ENCODE measurements around the gene NDUFS6. TPM values are rescaled to one million over a fixed set of nuclear protein-coding genes. Genes with fewer than 3 reads are reported as not detected.
"Not testable (repeated sequence)": the region's sequence is repeated elsewhere in the genome, so short reads cannot be mapped to it uniquely, and the experiment has no call there.

The NDUFS6 gene
- total and polyA plus RNA-seq, 2 donors: 12.2 to 81.5 TPM

DNA sequence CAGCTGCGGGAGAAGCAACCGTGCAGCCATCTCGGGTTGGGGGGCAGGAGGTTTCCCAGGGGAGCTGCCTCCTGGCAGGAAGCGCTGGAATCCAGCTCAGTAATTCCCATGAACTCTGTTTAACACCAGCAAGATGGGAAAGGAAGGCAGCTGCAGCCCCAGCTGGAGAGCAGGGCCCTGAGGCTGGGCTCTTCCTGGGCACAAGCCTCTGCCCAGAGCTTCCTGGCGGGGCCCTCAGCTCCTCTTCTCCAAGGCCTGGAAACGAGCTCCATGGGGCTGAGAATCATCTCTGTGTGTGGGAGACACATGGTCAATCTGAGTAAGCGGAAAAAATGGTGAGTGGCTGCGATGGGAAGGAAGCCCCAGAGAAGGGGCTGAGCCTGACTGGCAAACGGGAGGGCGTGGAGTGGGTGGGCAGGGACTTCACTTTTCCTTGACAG is 7.9 kb upstream of the NDUFS6 start:
- WGBS: 67% methylated on average over 10 of the region's 10 CpGs
- Histone ChIP-seq H3K4me3 (ENCODE audit: low read depth, low read length) (no peak overlapping the region), H3K4me1 (ENCODE audit: insufficient read depth) (no peaks in the 10 kb centered on the region), H3K27ac (ENCODE audit: low read depth) (no peak overlapping the region), H3K36me3 (ENCODE audit: insufficient read depth) (no peaks in the 10 kb centered on the region)
- DNase-seq (ENCODE audit: extremely low spot score): no peak

- no peak for DNase-seq (ENCODE audit: extremely low spot score)
- Histone ChIP-seq H3K36me3 (ENCODE audit: insufficient read depth) (no peaks in the 10 kb centered on the region), H3K4me1 (ENCODE audit: insufficient read depth) (no peaks in the 10 kb centered on the region), H3K4me3 (ENCODE audit: low read depth, low read length) (no peak overlapping the region), H3K27ac (ENCODE audit: low read depth) (no peak overlapping the region)
- 87% methylated on average over 33 of the region's 33 CpGs for WGBS
These were observed 7.0 kb upstream of the NDUFS6 start for GRCh38 chr5:1793966-1794900.

- H3K4me3 ChIP-seq (ENCODE audit: low read depth, low read length): no peak overlapping the region
- no peaks in the 10 kb centered on the region for H3K36me3 ChIP-seq (ENCODE audit: insufficient read depth)
- no peak overlapping the region for H3K27ac ChIP-seq (ENCODE audit: low read depth)
- no peaks in the 10 kb centered on the region for H3K4me1 ChIP-seq (ENCODE audit: insufficient read depth)
- WGBS: 89% methylated on average over 17 of the region's 17 CpGs
- DNase-seq (ENCODE audit: extremely low spot score): no peak
These were observed 6.3 kb upstream of the NDUFS6 start for GRCh38 chr5:1794901-1795290.

- no peak overlapping the region for H3K27ac ChIP-seq (ENCODE audit: low read depth)
- 81% methylated on average over 13 of the region's 13 CpGs for WGBS
- H3K4me3 ChIP-seq (ENCODE audit: low read depth, low read length): no peak overlapping the region
- H3K36me3 ChIP-seq (ENCODE audit: insufficient read depth): no peaks in the 10 kb centered on the region
- no peaks in the 10 kb centered on the region for H3K4me1 ChIP-seq (ENCODE audit: insufficient read depth)
- DNase-seq (ENCODE audit: extremely low spot score): no peak
These were observed 5.7 kb upstream of the NDUFS6 start for GRCh38 chr5:1795506-1795905.

DNA sequence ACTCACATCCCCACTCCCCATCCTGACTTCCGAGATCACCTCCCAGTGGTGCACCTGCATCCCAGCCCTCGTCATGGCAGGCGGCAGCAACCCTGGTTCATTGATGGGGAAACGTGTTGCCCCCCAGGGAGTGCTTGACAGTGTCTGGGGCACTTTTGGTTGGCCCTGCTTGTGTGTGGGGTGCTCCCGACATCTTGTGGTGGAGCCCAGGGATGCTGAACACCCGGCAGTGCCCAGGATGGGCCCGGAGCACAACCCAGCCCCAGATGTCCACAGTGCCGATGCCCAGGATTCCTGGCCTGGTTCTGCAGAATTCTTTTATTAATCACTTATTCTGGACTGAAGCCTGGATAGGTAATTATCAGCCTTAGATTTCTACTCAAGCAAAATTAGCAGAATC is 5.3 kb upstream of the NDUFS6 start:
- no peak overlapping the region for H3K4me3 ChIP-seq (ENCODE audit: low read depth, low read length)
- H3K4me1 ChIP-seq (ENCODE audit: insufficient read depth): no peaks in the 10 kb centered on the region
- no peaks in the 10 kb centered on the region for H3K36me3 ChIP-seq (ENCODE audit: insufficient read depth)
- 86% methylated on average over 8 of the region's 8 CpGs for WGBS
- DNase-seq (ENCODE audit: extremely low spot score): no peak
- no peak overlapping the region for H3K27ac ChIP-seq (ENCODE audit: low read depth)

GRCh38 chr5:1796371-1797102 is 4.7 kb upstream of the NDUFS6 start:
- Histone ChIP-seq H3K4me3 (ENCODE audit: low read depth, low read length) (no peak overlapping the region), H3K27ac (ENCODE audit: low read depth) (no peak overlapping the region), H3K4me1 (ENCODE audit: insufficient read depth) (no peaks in the 10 kb centered on the region), H3K36me3 (ENCODE audit: insufficient read depth) (no peaks in the 10 kb centered on the region)
- 88% methylated on average over 21 of the region's 21 CpGs for WGBS
- DNase-seq (ENCODE audit: extremely low spot score): no peak

DNA sequence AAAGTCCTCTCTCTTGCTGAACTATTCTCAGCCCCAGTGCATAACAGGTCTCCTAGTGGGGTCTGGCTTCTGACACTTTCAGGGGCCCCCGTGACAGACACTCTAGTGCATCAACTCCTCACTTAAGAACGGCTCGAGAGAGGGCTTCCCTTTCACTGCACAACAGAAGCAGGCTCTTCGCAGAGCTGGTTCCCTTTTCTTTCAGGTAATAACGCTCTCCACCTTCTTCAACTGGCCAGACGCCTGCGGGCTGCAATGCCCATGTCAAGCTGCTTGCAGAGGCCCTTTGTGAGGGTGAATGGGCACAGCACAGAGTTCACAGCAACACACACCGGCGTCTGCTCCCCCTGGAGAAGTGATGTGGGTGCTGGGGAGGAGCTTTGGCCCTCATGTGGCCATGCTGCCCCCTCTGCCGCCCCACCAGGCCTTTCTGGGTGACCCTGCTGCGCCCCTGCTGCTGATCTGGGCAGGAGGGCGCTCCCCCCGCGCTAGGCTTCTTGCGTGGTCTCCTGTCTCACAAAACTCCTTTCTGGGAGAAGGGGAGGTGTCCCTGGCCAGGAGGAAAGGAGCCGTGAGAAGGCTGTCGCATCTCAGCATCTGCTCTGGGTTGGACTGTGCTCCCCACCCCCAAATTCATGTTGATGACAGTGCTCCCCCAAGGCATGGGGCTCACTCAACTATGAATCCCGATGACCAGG is 4.0 kb upstream of the NDUFS6 start:
- DNase-seq (ENCODE audit: extremely low spot score): no peak
- Histone ChIP-seq H3K36me3 (ENCODE audit: insufficient read depth) (no peaks in the 10 kb centered on the region), H3K4me1 (ENCODE audit: insufficient read depth) (no peaks in the 10 kb centered on the region), H3K27ac (ENCODE audit: low read depth) (no peak overlapping the region), H3K4me3 (ENCODE audit: low read depth, low read length) (no peak overlapping the region)
- 91% methylated on average over 18 of the region's 18 CpGs for WGBS

DNA sequence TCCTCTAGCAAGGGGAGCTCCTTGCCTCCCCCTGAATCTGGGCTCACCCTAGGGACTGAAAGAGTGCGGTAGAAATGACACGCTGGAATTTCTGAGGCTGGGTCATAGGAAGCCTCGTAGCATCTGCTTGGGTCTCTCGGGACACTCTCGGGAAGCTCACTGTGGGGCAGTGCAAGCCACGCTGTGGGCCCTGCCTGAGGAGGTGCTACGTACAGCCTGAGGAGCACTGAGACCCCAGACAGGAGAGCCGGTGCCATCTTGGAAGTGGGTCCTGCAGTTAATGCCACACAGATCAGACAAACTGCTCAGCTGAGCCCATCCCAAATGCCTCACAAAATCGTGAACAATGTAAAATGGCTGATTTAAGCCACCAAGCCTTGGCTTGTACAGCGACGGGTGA is 3.4 kb upstream of the NDUFS6 start:
- no peak overlapping the region for H3K27ac ChIP-seq (ENCODE audit: low read depth)
- 94% methylated on average over 11 of the region's 11 CpGs for WGBS
- H3K4me3 ChIP-seq (ENCODE audit: low read depth, low read length): no peak overlapping the region
- H3K36me3 ChIP-seq (ENCODE audit: insufficient read depth): peaks cover 2% of the 10 kb centered on the region
- no peak for DNase-seq (ENCODE audit: extremely low spot score)
- H3K4me1 ChIP-seq (ENCODE audit: insufficient read depth): no peaks in the 10 kb centered on the region

DNA sequence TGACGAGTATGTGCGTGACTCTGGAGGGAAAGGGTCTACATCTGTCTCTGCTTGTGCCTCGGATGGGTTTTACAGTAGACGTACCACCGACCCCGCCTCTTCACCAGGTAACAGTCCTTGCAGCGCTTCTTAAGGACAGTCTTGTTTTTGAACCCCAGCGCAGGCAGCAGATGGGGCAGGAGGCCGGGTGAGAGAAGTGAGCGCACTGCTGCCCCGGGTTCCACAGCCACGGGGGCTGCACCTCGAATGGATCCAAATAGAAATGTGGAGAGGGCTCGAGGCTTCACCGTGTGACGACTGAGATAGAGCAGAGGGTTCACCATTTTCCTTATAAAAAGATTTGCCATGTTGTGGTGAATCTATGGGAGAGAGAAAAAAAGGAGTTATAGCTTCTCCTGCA is 2.6 kb upstream of the NDUFS6 start:
- WGBS: 87% methylated on average over 16 of the region's 16 CpGs
- not testable (repeated sequence) for DNase-seq (ENCODE audit: extremely low spot score); H3K4me1 ChIP-seq (ENCODE audit: insufficient read depth)

GRCh38 chr5:1799110-1799601 is 2.1 kb upstream of the NDUFS6 start:
- peaks cover 2% of the 10 kb centered on the region for H3K36me3 ChIP-seq (ENCODE audit: insufficient read depth)
- H3K4me1 ChIP-seq (ENCODE audit: insufficient read depth): no peaks in the 10 kb centered on the region
- peak overlapping the region; percentile 69 for H3K27ac ChIP-seq (ENCODE audit: low read depth)
- WGBS: under 1% methylated on average over 35 of the region's 35 CpGs
- no peak for DNase-seq (ENCODE audit: extremely low spot score)
- H3K4me3 ChIP-seq (ENCODE audit: low read depth, low read length): peak overlapping the region; percentile 87

More for the DNA sequence above, 2.6 kb upstream of the NDUFS6 start:
- H3K4me3 ChIP-seq (ENCODE audit: low read depth, low read length): peak overlapping the region; percentile 87
- H3K36me3 ChIP-seq (ENCODE audit: insufficient read depth); H3K27ac ChIP-seq (ENCODE audit: low read depth): not testable (repeated sequence)

- WGBS: 3% methylated on average over 68 of the region's 68 CpGs
- peak; percentile 78 for DNase-seq (ENCODE audit: extremely low spot score)
- Histone ChIP-seq H3K4me3 (ENCODE audit: low read depth, low read length) (peak within 1 kb of the TSS; percentile 92), H3K4me1 (ENCODE audit: insufficient read depth) (no peaks in the 10 kb centered on the region), H3K36me3 (ENCODE audit: insufficient read depth) (peaks cover 2% of the 10 kb centered on the region), H3K27ac (ENCODE audit: low read depth) (peak within 1 kb of the TSS; percentile 69)
These were observed 1.4 kb upstream of the NDUFS6 start, which contains the start of gene MRPL36 for GRCh38 chr5:1799602-1800471. MRPL36 (minus strand) TSS chr5:1799837; CDS start chr5:1798935, 902 bp downstream.

- Histone ChIP-seq H3K4me1 (ENCODE audit: insufficient read depth) (no peaks in the 10 kb centered on the region), H3K36me3 (ENCODE audit: insufficient read depth) (peaks cover 6% of the 10 kb centered on the region), H3K4me3 (ENCODE audit: low read depth, low read length) (peak overlapping the region; percentile 92), H3K27ac (ENCODE audit: low read depth) (no peak overlapping the region)
- DNase-seq (ENCODE audit: extremely low spot score): no peak
- 6% methylated on average over 28 of the region's 28 CpGs for WGBS
These were observed 560 bp upstream of the NDUFS6 start for GRCh38 chr5:1800472-1801221.
